Measurements from ENCODE around the gene CNPY1. TPM values are rescaled to one million over a fixed set of nuclear protein-coding genes. Genes with fewer than 3 reads are reported as not detected.
"Not testable (repeated sequence)": the region's sequence is repeated elsewhere in the genome, so short reads cannot be mapped to it uniquely, and the experiment has no call there.

CNPY1 gene
- total and polyA plus RNA-seq, 2 experiments from 2014 or later: 0.15 TPM; not detected in 1

DNA sequence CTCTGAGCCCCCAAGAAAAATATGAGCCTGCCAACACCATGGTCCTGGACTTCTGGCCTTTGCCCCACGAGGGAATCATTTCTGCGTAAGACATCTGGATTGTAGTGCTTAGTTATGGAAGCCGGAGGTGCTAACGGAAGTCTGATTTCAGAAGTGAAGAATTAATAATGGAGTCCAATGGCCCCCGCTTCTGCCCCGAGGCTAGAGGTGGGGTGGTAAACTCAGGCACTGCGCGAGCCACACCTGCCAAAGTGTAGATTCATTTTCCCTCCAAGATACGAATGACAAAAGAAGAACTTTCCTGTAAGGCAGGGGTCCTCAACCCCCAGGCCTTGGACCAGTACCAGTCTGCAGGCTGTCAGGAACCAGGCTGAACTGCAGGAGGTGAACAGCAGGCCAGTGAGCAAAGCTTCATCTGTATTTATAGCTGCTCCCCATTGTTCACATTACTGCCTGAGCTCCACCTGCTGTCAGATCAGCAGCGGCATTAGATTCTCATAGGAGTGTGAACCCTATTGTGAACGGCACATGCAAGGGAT is 22.3 kb downstream of the CNPY1 start:
- no peaks in the 10 kb centered on the region for H3K9me3 ChIP-seq (ENCODE audit: low read depth)
- H3K27me3 ChIP-seq: peaks cover 97% of the 10 kb centered on the region
- H3K36me3 ChIP-seq: no peaks in the 10 kb centered on the region
- no peak for DNase-seq (ENCODE audit: low read depth in 1 of 2, low spot score in 1 of 2)
- H3K27ac ChIP-seq: no peak overlapping the region
- TF ChIP-seq, protein P1, sequence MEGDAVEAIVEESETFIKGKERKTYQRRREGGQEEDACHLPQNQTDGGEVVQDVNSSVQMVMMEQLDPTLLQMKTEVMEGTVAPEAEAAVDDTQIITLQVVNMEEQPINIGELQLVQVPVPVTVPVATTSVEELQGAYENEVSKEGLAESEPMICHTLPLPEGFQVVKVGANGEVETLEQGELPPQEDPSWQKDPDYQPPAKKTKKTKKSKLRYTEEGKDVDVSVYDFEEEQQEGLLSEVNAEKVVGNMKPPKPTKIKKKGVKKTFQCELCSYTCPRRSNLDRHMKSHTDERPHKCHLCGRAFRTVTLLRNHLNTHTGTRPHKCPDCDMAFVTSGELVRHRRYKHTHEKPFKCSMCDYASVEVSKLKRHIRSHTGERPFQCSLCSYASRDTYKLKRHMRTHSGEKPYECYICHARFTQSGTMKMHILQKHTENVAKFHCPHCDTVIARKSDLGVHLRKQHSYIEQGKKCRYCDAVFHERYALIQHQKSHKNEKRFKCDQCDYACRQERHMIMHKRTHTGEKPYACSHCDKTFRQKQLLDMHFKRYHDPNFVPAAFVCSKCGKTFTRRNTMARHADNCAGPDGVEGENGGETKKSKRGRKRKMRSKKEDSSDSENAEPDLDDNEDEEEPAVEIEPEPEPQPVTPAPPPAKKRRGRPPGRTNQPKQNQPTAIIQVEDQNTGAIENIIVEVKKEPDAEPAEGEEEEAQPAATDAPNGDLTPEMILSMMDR (IDR thresholded peaks at IDR 0.05; ENCODE audit: low read depth, low read length): no peak
- H3K4me1 ChIP-seq (ENCODE audit: low read depth): no peaks in the 10 kb centered on the region
- H3K4me3 ChIP-seq: no peak overlapping the region

GRCh38 chr7:155523168-155523675 is 23.1 kb downstream of the CNPY1 start:
- Histone ChIP-seq H3K36me3 (no peaks in the 10 kb centered on the region), H3K9me3 (ENCODE audit: low read depth) (no peaks in the 10 kb centered on the region), H3K27me3 (peaks cover 97% of the 10 kb centered on the region), H3K27ac (no peak overlapping the region), H3K4me3 (no peak overlapping the region), H3K4me1 (ENCODE audit: low read depth) (no peaks in the 10 kb centered on the region)
- no peak for DNase-seq (ENCODE audit: low read depth in 1 of 2, low spot score in 1 of 2)
- TF ChIP-seq, protein P1 (IDR thresholded peaks at IDR 0.05; ENCODE audit: low read depth, low read length): no peak

DNA sequence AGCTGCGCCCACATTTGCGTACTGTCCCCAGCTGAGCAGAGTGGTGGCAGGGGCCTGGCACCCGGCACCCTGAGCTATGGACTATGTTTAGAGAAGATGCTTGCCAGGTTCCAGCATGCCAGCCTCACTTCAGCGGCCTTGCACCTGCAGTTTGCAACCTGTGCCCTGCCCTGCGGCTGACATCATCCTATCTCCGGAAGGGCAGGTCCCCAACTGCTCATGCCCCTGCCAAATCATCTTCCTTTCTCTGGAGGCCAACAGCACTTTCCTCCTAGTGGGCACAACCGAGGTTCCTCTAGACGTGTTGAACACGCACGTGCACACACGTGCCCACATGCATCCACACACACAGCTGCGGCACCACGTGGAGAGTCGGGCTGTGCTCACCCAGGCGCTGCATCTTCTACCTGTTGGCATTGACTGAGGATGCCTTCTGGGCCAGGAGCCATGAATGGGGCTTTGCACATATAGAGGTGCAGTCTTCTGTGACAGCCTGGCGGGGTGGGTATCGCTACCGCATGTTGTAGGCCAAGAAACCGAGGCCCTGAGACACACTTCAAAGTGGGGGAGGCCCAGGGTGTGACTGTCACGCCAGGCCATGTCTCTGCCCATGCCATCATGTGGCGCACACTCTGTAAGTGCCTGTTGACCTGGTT is 24.5 kb downstream of the CNPY1 start:
- no peak overlapping the region for H3K4me3 ChIP-seq
- no peak overlapping the region for H3K27ac ChIP-seq
- H3K4me1 ChIP-seq (ENCODE audit: low read depth): no peaks in the 10 kb centered on the region
- H3K36me3 ChIP-seq: no peaks in the 10 kb centered on the region
- H3K9me3 ChIP-seq (ENCODE audit: low read depth): no peaks in the 10 kb centered on the region
- DNase-seq (ENCODE audit: low read depth in 1 of 2, low spot score in 1 of 2): no peak
- H3K27me3 ChIP-seq: peaks cover 99% of the 10 kb centered on the region
- TF ChIP-seq, protein P1 (IDR thresholded peaks at IDR 0.05; ENCODE audit: low read depth, low read length): no peak

- no peak for DNase-seq (ENCODE audit: low read depth in 1 of 2, low spot score in 1 of 2)
- no peaks in the 10 kb centered on the region for H3K9me3 ChIP-seq (ENCODE audit: low read depth)
- no peak overlapping the region for H3K27ac ChIP-seq
- H3K4me3 ChIP-seq: no peak overlapping the region
- TF ChIP-seq, protein P1 (IDR thresholded peaks at IDR 0.05; ENCODE audit: low read depth, low read length): no peak
- H3K4me1 ChIP-seq (ENCODE audit: low read depth): no peaks in the 10 kb centered on the region
- H3K36me3 ChIP-seq: no peaks in the 10 kb centered on the region
- peaks cover 99% of the 10 kb centered on the region for H3K27me3 ChIP-seq
Observed at GRCh38 chr7:155521007-155521742, 25.2 kb downstream of the CNPY1 start.

DNA sequence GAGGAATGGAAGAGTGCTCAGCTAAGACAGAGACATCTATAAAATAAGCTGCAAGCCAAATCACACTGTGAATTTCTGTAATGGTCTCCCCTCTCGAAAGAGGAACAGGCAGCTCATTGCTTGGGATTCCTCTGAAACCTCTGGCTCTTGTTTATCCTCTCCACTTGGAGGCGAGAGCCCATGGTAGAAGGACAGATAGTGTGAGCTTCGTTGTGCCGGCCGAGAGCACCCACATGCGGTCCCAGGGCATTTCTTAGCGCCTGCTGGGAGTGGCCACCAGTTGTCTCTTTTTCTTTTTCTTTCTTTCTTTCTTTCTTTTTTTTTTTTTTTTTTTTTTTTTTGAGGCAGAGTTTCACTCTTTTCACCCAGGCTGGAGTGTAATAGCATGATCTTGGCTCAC is 26.2 kb downstream of the CNPY1 start:
- TF ChIP-seq, protein P1 (IDR thresholded peaks at IDR 0.05; ENCODE audit: low read depth, low read length): no peak
- Histone ChIP-seq H3K36me3 (no peaks in the 10 kb centered on the region), H3K9me3 (ENCODE audit: low read depth) (no peaks in the 10 kb centered on the region), H3K4me1 (ENCODE audit: low read depth) (no peaks in the 10 kb centered on the region), H3K27ac (no peak overlapping the region), H3K27me3 (peaks cover 99% of the 10 kb centered on the region), H3K4me3 (no peak overlapping the region)
- no peak for DNase-seq (ENCODE audit: low read depth in 1 of 2, low spot score in 1 of 2)

DNA sequence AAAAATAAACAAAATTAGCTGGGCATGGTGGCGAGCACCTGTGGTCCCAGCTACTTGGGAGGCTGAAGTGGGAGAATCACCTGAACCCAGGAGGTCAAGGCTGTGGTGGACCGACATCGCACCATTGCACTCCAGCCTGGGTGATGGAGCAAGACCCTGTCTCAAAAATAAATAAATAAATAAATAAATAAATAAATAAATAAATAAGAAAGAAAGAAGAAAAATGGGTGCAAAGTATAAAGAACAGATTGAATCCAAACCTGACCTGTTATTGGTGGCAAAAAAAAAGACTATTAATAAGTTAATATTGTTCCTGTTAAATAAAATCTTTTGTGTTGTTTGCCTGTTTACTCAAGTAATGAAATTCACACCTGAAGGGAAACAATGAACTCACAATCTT is 27.0 kb downstream of the CNPY1 start:
- H3K4me3 ChIP-seq; H3K9me3 ChIP-seq (ENCODE audit: low read depth); DNase-seq (ENCODE audit: low read depth in 1 of 2, low spot score in 1 of 2); H3K36me3 ChIP-seq; H3K4me1 ChIP-seq (ENCODE audit: low read depth); H3K27ac ChIP-seq: not testable (repeated sequence)
- H3K27me3 ChIP-seq: peaks cover 99% of the 10 kb centered on the region

All from cardiac muscle cell (in vitro differentiated cells and primary cell).